Upper lobe of left lung (tissue), 4 donors: ENCODE results near the gene CREG1.

Experiments
- EP300 ChIP-seq, 4 donors: sonication (generic); formaldehyde crosslinking; IDR thresholded peaks; one replicate each; pipeline ENCODE4 v1.5.1; 2017; ENCODE audit warnings: antibody characterized with exemption in 4 of 4, control low read depth in 2 of 4
- POLR2A ChIP-seq, 4 donors: fragments of 450-650 bp; IDR thresholded peaks; one replicate each; pipeline ENCODE4 v1.5.1; 2016 to 2017; ENCODE audit warnings: antibody characterized with exemption in 4 of 4, mild to moderate bottlenecking in 2 of 4
- POLR2AphosphoS5 ChIP-seq, 2 donors: sonication (generic); formaldehyde crosslinking; IDR thresholded peaks; one replicate each; pipeline ENCODE4 v1.5.1; 2017; ENCODE audit warnings: antibody characterized with exemption in 2 of 2
- TF ChIP-seq, protein P1 (sequence below), 6 experiments: fragments of 450-650 bp in 4 of 6; fragments of 200-600 bp in 2 of 6; sonication (generic) in 2 of 6; IDR thresholded peaks; one replicate each; pipeline ENCODE4 v1.5.1; 2016 to 2019; ENCODE audit warnings: antibody characterized with exemption in 6 of 6

DNA sequence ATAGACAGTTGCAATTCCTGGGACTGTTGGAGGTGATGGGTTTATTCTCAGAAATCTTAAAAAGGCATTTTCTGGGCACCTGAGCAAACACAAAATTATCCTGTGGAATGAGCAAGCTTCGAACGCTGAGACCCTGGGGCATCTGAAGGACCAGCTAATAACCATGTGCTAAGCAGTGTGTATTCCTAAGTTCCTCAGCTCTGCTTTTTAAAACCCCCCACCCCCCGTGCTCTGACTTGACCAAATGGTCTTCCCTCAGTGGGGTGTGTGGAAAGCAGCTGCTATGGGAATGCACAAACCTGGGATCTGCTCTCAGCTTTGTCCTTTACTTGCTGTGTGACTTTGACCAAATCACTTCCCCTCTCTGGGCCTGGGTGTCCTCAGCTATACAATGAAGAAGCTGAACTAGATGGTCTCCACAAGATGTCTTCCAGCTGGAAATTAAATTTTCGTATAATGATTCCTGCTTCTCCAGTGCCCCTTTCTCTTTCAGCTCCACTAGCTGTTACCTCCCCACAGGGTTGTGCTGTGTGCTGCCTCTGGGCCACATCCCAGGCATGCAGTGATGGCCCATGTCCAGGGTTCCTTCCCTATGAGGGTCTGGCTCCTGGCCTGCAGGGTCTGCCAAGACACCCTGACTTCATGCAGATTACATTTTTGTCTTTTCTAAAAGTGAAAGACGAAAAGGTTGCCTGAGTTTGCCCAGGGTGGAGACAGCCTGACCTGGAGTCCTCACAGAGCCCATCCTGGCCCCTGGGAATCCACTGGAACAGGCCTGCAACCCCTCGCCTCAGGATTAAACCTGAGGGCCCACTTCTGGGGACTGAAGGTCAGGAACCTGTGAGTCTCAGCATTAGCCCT lies 20.4 kb downstream of the CREG1 start:
- TF ChIP-seq, protein P1, sequence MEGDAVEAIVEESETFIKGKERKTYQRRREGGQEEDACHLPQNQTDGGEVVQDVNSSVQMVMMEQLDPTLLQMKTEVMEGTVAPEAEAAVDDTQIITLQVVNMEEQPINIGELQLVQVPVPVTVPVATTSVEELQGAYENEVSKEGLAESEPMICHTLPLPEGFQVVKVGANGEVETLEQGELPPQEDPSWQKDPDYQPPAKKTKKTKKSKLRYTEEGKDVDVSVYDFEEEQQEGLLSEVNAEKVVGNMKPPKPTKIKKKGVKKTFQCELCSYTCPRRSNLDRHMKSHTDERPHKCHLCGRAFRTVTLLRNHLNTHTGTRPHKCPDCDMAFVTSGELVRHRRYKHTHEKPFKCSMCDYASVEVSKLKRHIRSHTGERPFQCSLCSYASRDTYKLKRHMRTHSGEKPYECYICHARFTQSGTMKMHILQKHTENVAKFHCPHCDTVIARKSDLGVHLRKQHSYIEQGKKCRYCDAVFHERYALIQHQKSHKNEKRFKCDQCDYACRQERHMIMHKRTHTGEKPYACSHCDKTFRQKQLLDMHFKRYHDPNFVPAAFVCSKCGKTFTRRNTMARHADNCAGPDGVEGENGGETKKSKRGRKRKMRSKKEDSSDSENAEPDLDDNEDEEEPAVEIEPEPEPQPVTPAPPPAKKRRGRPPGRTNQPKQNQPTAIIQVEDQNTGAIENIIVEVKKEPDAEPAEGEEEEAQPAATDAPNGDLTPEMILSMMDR (IDR thresholded peaks at IDR 0.05) = no peak
- TF ChIP-seq POLR2AphosphoS5 (IDR thresholded peaks at IDR 0.05) (no peak), POLR2A (IDR thresholded peaks at IDR 0.05) (no peak), EP300 (IDR thresholded peaks at IDR 0.05) (no peak)
